GM10266 (cell line): ENCODE measurements around the gene KCNIP4.

Experiments
- DNase-seq: peaks from one replicate; pipeline ENCODE4 v3.0.0; 2012; ENCODE audit errors: extremely low spot score
- CTCF ChIP-seq: IDR thresholded peaks from 2 replicates; pipeline ENCODE4 v1.5.1; 2012; ENCODE audit warnings: mild to moderate bottlenecking, low read depth; ENCODE audit not compliant: control insufficient read depth, insufficient read depth; ENCODE audit errors: missing control alignments

Gene KCNIP4

GRCh38 chr4:21801661-21802385 is 146.7 kb downstream of the KCNIP4 start:
- no peak for TF ChIP-seq CTCF
- DNase-seq = no peak

- no peak for TF ChIP-seq CTCF
- no peak for DNase-seq
Measured at GRCh38 chr4:21795091-21795490, 153.5 kb downstream of the KCNIP4 start.

DNA sequence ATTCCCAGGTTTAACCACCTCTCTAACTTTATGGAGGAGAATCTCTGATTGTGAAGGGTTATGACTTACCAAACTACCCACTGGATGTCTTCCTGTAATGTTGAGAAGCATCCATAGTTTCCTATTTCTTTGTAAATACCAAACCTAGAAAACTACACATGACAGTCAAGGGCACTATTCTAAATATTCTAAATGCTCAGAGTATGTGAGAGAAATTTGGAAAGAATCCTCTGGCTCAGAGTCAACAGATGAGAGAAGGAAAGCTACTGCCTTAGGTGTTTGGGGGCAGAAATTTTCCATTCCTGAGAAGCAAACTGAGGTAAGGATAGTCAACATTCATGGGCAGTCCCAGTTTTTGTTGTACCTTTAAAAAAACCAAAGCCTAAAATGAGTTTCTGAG is 155.8 kb downstream of the KCNIP4 start:
- TF ChIP-seq CTCF = no peak
- no peak for DNase-seq

DNA sequence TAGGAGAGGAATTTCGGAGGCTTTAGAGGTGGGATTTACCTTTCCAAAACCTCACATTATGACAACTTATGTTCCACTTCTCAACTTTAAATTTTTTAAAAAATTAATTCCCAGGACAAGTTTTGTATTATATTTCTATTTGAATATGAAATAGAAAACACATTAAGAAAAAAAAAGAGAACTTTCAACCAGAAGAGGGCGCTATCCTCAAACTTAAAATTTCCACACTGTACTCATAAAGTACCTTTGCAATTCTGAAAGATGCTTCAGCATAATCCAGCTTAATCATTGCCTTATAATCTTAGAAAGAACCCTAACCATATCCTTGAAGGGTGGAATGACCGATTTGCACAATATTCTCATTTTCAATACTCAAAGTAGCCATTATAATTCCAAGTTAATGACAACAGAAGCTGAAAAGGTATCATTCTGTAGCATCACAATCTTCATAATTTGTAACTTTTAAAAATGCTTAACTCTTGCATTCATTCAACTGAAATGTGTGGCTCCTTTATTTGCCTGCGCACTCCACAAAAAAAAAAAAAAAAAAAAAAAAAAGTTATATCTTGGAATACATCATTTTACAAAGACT is 158.0 kb downstream of the KCNIP4 start:
- TF ChIP-seq CTCF = peak; percentile 36
- DNase-seq = no peak

GRCh38 chr4:21780148-21780547 is 168.4 kb downstream of the KCNIP4 start:
- TF ChIP-seq CTCF = no peak
- no peak for DNase-seq

- no peak for DNase-seq
- no peak for TF ChIP-seq CTCF
Measured at GRCh38 chr4:21778702-21779101, 169.9 kb downstream of the KCNIP4 start.

DNA sequence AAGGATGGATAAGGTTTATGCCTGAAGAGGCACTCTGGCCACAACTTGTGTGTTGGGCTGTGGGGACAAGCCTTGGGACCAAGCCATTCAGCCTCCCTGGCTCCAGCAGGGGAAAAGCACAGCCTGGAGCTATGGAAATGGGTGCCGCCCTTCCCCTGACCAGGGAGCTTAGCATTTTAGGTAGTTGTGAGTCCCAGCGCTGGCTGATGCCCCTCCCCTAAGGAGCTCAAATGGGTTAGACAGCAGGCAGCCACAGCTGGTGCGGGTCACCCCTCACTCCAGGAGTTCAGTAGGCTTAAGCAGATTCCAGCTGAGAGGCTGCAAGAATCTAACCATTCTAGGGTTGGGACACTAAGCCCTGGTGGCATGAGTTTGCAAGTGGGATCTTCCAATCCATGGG is 172.9 kb downstream of the KCNIP4 start:
- TF ChIP-seq CTCF = no peak
- no peak for DNase-seq
